HG03565 (cell line): Measurements from ENCODE around the gene ECHS1.
"Not testable (repeated sequence)": the region's sequence is repeated elsewhere in the genome, so short reads cannot be mapped to it uniquely, and the experiment has no call there.

Experiments used
- ATAC-seq: cut with Tn5 transposase; IDR thresholded peaks from one replicate; pipeline ENCODE4 v1.9.1; 2021; ENCODE audit warnings: mild to moderate bottlenecking, moderate library complexity; ENCODE audit not compliant: unreplicated experiment

The ECHS1 gene

DNA sequence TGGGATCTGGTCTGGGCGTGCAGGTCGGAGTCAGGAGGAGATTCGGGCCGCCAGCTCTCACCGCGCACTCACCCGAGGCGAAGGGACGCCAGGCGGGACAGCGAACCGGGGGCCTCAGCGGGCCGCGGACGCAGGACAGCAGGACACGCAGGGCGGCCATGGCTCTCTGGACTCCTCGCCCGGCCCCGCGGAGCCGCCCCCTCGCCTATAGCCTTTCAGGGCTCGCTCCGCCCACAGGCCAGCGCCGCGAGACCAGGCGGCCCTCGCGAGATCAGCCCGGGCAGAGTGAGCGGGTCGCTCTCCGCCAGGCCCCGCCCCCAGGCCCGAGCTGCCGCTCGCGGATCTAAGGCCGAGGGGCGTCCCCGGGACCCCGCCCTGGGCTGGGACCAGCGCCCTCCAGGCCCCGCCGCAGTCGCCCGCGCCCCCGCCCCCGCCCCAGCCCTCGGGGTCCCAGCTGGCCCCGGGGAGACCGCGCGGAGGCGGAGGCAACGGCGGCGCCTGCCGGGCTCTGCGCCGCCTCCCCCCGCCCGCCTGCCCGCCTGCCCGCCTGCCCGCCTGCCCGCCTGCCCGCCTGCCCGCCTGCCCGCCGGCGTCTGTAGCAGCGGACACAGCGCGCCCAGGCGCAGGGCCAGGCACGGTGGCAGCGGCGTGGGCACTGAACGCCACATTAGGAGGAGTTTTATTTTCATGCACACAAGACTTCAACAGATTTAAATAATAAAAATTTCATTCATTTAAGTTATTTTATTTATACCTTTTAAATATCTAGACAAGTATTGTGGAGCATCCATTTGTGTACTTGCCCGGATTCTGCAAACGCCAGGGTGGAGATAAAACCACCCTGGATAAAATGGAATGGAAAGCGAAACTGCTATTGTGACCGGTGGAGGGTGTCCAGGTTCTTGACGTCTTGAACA, at the start of gene ECHS1:
Gene ECHS1, minus strand, starts transcription at position 181 of the 917 bp plus-strand sequence. Its CDS starts 21 bp downstream, at position 160.
- ATAC-seq = peak; percentile 86

DNA sequence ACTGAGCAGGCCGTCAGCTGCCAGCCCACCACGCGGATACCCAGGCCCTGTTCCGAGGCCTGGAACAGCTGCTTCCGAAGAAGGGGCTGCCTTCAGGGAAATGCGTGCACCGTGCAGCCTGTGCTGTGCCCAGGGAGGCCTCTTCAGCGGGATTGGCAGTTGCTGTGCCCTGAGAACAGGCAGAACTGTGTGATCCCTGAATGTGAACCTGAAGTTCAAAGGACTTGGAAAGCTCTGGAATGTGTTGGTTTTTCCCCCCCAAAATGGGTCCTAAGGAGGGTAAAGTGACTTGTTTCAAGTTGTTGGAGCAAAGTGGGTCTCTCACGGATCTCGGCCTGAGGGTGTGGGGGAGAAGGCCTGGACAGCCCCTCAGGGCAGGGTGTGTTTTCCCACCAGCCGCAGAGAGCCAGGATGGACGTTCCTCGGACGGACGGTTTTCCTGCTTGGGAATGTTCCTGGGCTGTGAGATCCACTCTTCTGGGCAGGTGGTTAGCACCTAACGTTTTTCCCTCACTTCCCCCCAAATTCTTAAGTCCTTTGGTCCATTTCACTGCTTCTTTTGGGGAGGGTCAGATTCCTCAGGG, 49.2 kb upstream of the ECHS1 start:
- no peak for ATAC-seq

DNA sequence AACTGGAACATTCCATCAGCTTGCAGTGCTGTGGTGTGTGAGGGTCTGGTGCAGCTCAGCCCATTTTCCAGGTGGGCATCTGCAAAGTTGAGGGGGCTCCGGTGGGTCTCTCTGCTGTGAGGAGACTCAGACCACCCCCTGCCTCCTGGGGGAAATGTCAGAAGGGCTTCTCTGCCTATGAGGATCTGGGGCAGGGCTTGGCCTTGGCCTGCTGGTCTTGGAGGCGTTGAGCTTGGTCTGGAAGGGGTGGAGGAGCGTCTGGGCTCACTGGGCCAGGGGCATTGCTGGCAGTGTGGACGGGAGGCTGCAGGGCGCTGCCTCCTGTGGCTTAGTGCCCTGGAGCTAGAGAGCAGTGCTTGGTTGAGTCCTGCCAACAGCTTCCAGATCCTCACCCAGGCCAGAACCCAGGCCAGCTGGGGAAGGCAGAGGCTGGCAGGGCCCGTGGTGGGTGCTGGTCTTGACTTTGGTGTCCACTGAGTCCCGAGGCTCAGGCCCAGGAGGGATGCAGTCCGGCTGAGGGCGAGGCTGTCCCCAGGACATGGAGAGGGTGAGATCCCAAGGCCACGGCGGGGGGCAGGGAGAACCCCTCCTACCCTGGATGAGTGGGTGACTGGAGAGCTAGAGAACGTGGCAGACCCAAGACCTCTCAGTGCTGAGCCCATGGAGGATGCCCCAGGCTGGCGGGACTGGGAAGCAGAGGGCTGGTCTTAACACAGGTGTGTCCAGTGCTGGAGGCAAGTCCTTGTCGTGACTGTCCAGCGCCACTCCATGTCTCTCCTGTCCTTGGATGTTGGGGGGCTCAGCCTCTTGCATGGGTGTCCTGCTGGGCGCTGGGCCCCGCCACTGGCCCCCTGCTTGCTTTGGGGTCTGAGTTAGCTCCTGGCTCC, 48.4 kb upstream of the ECHS1 start:
- no peak for ATAC-seq

DNA sequence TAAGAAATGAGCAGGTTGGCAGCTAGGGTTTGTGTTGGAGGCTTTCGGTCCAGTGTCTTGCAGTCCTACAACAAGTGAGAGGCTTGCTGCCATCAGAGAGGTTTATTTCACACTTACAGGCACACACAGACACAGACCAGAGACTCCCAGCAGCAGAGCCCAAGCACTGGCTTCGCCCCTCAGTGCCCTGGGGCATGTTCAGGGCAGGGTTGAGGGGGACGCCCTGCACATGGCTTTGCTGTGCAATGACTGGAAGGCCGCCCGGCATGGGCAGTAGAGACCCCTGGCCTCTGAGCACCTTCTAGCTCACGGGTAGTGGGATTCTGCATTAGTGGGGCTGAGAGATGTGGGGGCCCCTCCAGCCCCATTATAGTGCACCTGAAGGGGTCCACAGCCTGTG, 47.4 kb upstream of the ECHS1 start:
- ATAC-seq = no peak

DNA sequence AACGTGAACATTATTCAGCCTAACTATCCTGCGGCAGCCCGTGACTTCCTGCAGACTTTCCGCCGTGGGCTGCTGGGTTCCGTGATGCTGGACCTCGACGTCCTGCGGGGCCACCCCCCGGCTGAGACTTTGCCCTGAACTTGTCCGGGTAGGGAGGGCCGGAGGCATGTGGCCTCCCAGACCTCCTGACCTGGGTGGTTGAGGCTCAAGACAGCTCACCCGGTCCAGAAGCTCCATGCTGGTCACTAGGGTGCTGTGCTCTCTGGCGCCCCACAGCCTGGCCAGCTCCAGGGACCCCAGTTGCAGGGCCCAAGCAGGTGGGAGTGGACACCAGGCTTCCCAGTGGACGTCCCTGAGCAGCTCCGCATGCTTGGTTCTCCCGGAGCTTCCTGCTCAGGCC, 46.9 kb upstream of the ECHS1 start:
- ATAC-seq = no peak

DNA sequence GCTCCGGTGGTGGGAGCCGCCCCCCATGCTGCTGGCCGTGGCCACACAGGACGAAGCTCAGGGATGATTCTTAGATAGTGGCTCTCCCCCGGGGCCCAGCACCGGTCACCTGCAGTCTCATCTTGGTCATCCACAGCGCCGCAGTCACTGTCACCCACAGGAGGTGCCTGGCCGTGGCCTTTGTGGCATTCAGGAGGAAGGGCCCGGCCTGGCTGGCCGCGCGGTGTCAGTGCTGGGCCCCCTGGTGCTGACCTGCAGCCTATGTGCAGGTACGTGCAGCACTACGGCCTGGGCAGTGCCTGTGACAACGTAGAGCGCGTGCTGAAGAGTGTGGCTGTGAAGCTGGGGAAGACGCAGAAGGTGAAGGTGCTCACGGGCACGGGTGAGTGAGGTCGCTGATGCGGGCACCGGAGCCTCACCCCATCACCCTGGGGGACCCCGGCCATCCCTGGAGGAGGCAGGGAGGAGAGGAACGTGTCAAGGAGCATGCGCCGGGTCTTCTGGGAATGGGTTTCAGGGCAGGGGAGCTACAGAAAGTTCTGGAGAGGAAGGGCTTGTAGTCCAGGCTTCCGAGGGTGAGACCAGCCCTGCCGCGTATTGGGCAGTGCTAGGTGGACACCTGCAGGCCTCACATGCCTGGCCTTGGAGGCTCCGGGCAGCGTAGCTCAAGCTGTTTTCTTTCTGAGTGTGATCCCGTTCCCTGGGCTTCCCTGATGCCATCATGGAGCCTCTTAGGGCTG, 46.2 kb upstream of the ECHS1 start:
- ATAC-seq = no peak

DNA sequence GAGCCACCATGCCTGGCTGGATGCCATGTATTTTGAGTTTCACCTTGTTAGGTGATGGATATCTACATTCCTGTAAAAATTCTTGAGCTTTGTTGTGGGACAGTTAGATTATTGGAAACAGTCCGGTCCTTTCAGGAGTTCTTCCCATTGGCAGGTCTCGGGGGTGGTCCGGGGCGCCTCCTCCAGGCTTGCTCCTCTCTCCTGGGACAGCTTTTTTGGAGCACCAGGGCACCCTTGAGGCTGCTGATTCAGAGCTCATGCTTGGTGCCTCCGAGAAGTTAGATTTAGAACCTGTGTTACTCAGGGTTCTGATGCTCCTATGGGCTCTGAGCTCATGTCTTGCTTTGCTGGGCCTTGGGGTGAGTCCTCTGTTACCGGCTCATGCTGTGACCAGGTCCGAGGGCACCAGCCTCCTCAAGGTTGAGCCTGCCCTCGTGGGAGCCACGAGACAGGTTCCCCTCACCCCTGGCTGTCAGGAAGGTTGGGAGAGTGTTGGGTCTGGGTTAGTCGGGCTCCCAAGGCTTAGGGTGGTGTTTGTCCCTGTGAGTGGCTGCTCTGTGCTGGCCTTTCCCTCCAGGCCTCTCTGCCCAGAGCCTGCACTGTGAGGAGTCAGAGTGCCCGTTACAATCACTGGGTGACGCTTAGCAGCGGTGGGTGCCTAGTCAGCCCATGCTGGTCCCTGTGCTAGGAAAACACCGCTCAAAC, 45.3 kb upstream of the ECHS1 start:
- no peak for ATAC-seq

DNA sequence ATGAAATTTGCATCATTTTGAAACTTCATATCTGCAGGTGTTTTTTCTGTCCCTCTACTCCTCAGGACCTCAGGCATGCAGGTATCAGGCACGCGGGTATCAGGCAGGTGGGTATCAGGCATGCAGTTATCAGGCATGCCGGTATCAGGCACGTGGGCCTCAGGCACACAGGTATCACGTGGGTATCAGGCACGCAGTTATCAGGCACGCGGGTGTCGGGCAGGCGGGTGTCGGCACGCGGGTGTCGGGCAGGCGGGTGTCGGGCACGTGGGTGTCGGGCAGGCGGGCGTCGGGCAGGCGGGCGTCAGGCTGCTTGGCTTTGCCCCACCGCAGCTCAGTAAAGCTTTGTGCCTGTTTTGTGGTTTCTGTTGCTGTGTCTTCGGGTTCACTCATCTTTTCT, 42.6 kb upstream of the ECHS1 start:
- no peak for ATAC-seq

DNA sequence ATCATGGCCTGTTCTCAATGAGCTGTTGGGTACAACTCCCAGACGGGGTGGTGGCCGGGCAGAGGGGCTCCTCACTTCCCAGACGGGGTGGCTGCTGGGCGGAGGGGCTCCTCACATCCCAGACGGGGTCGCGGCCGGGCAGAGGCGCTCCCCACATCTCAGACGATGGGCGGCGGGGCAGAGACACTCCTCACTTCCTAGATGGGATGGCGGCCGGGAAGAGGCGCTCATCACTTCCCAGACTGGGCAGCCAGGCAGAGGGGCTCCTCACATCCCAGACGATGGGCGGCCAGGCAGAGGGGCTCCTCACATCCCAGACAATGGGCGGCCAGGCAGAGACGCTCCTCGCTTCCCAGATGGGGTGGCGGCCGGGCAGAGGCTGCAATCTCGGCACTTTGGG, 41.2 kb upstream of the ECHS1 start:
- ATAC-seq = not testable (repeated sequence)

DNA sequence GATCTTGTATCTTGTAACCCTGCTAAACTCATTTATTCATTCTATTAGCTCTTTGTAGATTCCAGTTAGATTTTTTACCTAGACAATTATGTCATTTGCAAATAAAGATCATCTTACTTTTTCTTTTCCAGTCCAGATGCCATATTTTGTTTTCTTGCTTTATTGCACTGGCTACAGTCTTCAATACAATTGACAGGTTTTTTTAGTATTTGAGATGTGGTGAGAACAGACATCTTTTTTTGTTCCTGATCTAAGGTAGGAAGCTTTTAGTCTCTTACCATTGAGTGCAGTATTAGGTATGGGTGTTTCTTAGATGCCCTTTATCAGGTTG, 39.2 kb upstream of the ECHS1 start:
- ATAC-seq = no peak

DNA sequence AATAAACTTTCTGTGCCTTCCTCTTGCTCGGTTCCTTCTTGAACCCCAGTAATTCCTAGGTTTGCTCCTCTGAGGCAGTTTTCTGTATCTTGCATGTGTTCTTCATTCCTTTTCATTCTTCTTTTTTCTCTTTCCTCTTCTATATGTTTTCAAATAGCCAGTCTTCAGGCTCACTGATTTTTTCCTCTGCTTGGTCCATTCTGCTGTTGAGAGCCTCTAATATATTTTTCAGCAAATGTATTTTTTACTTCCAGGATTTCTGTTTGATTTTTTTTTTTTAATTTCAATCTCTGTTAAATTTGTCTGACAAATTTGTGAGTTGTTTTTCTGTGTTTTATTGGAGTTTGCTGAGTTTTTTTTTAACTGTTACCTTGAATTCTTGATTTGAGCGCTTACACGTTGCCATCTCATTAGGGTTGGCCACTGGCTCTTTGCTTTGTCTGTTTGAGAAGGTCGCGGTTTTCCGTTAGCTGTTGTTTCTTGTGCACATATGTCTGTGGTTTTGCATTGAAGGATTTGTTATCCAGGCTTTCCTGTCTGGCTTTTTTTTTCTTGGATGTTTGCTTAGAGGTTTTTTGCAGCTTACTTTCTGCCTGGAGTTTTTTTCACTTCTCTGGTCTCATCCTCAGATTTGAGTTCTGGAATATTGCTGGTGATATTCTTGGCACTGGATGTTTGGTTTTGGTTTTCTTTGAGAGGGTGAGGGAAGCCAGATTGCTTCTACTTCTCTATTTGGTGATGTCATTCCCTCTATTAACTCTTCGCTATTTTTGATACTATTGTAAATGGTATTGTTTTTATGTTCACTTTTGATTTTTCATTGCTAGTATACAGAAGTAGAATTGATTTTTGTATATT, 38.6 kb upstream of the ECHS1 start:
- ATAC-seq = no peak

DNA sequence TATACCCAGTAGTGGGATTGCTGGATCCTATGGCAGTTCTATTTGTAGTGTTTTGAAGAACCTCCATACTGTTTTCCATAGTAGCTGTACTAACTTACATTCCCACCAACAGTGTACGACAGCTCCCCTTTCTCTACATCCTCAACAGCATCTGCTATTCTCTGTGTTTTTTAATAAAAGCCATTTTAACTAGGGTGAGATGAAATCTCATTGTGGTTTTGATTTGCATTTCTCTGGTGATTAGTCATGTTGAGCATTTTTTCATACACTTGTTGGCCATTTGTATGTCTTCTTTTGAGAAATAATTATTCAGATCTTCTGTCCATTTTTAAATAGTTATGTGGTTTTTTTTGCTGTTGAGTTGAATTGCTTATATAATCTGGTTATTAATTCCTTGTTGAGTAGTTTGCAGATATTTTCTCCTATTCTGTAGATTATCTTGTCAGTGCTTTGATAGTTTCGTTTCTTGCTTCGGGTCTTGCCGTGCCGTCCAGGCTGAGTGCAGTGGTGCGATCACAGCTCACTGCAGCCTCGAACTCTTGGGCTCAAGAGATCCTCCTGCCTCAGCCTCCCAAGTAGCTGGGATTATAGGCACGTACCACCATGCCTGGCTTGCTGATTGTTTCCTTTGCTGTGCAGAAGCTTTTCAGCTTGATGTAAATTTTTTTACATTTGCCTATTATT, 32.8 kb upstream of the ECHS1 start:
- peak; percentile 58 for ATAC-seq

DNA sequence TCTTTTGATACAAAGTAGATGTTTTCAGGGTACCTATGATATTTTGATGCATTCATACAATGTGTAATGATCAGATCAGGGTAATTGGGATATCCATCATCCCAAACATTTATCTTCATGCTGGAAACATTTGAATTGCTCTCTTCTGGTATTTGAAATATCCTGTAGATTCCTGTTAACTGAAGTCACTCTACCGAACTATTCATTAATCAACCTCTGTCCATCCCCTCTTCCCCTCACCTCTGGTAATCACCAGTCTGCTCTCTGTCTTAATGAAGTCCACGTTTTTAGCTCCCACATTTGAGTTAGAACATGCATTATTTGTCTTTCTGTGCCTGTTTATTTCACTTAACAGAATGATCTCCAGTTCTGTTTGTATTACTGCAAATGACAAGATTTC, 32.1 kb upstream of the ECHS1 start:
- no peak for ATAC-seq

DNA sequence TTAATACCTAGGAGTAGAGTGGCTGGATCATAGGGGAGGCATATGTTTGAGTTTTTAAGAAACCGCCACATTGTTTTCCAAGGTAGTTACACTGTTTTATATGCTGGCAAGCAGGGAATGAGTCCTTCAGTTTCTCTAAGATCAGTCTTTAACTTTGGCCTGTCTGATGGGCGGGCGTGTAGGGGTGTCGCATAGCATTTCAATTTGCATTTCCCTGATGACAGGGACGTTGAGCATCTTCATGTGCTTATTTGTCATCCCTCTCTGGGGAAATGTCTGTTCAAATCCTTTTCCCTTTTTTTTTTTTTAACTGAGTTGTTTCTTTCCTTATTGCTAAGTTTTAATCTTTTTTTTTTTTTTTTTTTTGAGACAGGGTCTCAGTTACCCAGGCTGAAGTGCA, 30.6 kb upstream of the ECHS1 start:
- no peak for ATAC-seq

DNA sequence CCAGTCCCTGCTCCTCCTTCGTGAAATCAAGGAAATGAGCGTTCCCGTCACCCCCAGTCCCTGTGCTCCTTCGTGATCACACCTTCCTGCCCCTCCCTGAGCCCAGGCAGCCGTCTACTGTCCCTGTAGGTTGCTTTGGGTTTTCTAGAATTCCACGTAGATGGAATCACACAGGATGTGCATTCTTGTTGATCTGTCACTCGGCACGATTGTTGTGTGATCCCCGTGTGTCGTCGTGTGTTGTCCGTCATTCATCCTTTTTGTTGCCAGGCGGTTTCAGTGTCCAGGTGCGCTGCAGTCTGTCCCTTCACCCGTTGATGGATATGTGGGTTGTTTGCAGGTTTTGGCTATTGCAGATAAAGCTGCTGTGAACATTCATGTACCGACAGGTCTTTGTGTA, 30.2 kb upstream of the ECHS1 start:
- no peak for ATAC-seq

DNA sequence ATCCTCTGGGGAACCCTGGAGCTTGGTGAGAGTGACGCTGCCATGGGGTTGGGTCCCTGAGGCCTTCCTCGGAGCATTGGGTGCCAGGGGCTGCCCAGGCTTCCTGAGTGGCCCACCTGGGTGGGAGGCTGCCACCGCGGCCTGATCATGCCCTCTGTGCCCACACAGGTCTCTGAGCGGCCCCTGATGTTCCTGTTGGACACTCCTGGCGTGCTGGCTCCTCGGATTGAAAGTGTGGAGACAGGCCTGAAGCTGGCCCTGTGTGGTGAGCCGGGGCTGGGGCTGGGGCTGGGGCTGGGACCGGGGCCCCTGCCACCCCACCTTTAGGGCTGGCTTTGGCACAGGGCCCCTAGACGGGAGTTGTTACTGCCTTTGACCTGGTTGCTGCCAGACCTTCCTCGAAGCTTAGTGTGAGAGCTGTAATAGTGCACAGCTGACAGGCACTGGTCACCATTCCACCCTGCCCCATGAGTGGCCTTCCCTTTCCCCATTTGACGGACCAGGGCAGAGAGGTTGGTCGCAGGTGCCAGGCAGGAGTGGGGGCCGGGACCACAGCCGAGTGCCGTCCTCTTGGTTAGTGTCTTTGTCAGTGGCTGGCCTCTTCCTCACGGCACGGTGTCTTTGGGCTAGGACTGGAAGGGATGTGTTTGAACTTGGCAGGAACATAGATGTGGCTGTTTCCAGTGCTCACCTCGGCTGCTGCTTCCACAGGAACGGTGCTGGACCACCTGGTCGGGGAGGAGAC, 29.0 kb upstream of the ECHS1 start:
- no peak for ATAC-seq

DNA sequence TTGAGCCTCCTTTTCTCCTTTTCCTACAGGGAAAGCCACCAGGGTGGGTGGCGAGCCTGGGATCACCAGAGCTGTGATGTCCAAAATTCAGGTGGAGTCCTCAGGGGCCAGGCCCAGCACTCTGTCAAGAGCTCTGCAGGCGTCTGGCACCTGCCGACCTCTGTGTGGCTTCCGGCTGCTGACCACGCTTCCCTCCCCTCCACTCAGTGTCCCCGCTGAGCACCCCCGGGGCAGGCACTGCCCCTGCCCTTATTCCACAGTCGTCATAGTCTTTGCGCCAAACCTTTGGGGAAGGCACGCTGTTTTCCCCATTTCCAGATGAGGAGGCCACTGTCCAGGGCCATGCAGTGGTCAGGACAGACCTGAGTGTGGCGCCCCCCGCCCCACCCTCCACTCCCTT, 28.3 kb upstream of the ECHS1 start:
- no peak for ATAC-seq
